WTC11 (cell line): Measurements from ENCODE around the gene NFAM1.

Source experiments
- ATF2 ChIP-seq: sonication (generic); formaldehyde crosslinking; IDR thresholded peaks from 2 replicates; pipeline ENCODE4 v1.8.1; 2022; ENCODE audit warnings: low read depth, missing genetic modification reagents, borderline replicate concordance
- NFYB ChIP-seq: sonication (generic); formaldehyde crosslinking; conservative IDR thresholded peaks from 2 replicates; pipeline ENCODE4 v1.8.0; 2022; ENCODE audit warnings: low read depth, missing genetic modification reagents
- RELA ChIP-seq: sonication (generic); formaldehyde crosslinking; IDR thresholded peaks from 2 replicates; pipeline ENCODE4 v1.8.1; 2022; ENCODE audit warnings: missing genetic modification reagents, mild to moderate bottlenecking, borderline replicate concordance
- RORB ChIP-seq: fragments of 250-450 bp; sonication (Bioruptor Pico); IDR thresholded peaks from 2 replicates; pipeline ENCODE4 v1.9.0; 2021; ENCODE audit warnings: mild to moderate bottlenecking
- TCF7 ChIP-seq: sonication (generic); formaldehyde crosslinking; IDR thresholded peaks from 2 replicates; pipeline ENCODE4 v1.8.0; 2022; ENCODE audit warnings: mild to moderate bottlenecking, low read depth, missing genetic modification reagents, moderate library complexity
- ZNF423 ChIP-seq: fragments of 250-450 bp; sonication (Bioruptor Pico); IDR thresholded peaks from 2 replicates; pipeline ENCODE4 v2.1.2; 2022; ENCODE audit warnings: mild to moderate bottlenecking, moderate library complexity

- no peak for TF ChIP-seq RORB (CRISPR knock-in tag)
- TF ChIP-seq ZNF423, result no peak
- no peak for TF ChIP-seq NFYB (CRISPR knock-in tag)
- TF ChIP-seq RELA (CRISPR knock-in tag), result no peak
- TF ChIP-seq ATF2 (CRISPR knock-in tag), result no peak
- no peak for TF ChIP-seq TCF7 (CRISPR knock-in tag)
Observed at GRCh38 chr22:42428025-42428424, 4.2 kb downstream of the NFAM1 start.
